GM10847 (cell line): ENCODE measurements around the gene UNC119B.

Experiments used
- POLR2A ChIP-seq: IDR thresholded peaks from 2 replicates; pipeline ENCODE4 v1.6.1; 2011; ENCODE audit not compliant: insufficient read length; ENCODE audit errors: extremely low read depth

UNC119B gene

GRCh38 chr12:120761519-120761934 lies 51.3 kb downstream of the UNC119B start:
- no peak for TF ChIP-seq POLR2A

- no peak for TF ChIP-seq POLR2A
Observed at GRCh38 chr12:120762086-120762485, 51.8 kb downstream of the UNC119B start.

GRCh38 chr12:120763250-120763649 lies 53.0 kb downstream of the UNC119B start:
- TF ChIP-seq POLR2A = no peak

DNA sequence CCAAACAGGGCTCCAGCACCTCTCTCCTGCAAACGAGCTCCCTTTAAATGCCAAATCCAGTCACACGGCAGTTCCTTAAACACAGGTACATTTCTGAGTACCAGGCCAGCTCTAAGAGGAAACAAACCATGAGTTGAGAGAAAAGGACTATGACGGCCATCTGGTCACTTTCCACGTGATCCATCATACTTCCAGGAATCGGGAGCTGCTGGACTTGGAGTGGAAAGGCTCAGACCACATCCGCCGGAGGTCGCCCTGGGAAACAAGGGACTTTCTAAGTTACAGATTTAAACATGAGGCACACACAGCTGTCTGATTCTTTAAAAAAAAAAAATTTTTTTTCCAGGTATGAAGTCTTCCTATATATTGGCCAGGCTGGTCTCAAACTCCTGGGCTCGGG lies 54.6 kb downstream of the UNC119B start:
- TF ChIP-seq POLR2A = no peak

- no peak for TF ChIP-seq POLR2A
Observed at GRCh38 chr12:120766566-120766965, 56.3 kb downstream of the UNC119B start.

GRCh38 chr12:120767071-120768024 lies 57.1 kb downstream of the UNC119B start:
- TF ChIP-seq POLR2A = no peak

GRCh38 chr12:120771097-120771496 lies 60.8 kb downstream of the UNC119B start:
- no peak for TF ChIP-seq POLR2A
